HG03378 (cell line): ENCODE data around the gene ZPBP2.

ENCODE experiments used
- ATAC-seq: cut with Tn5 transposase; IDR thresholded peaks from one replicate; pipeline ENCODE4 v1.9.1; 2021; ENCODE audit warnings: mild to moderate bottlenecking, moderate library complexity; ENCODE audit not compliant: unreplicated experiment

The ZPBP2 gene

GRCh38 chr17:39904990-39905288 lies 36.9 kb downstream of the ZPBP2 start:
- ATAC-seq: no peak

DNA sequence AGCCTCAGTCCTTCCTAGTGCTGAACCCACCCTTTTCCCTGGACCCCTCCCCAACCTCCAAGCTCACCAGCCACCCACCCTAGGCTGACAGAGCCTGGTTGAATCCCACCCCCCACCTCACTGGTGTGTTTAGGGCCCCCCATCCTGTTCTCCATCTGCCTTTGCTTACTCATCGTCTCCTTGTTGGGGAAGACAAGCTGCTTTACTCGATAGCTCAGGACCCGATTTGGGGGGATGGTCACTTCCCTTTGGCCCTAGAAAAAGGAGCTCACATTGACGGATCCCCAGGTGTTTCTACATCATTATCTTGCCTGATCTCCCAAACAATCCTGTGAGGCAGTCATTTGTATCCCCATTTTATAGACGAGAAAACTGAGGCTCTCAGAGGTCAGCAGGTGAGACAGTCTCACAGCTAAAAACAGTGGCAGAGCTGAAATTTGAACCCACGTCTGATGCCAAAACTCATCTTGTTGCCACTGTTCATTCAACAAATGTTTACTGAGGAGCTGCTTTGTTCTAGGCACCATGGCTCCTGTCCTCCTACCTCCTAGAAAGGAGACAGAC lies 40.9 kb downstream of the ZPBP2 start:
- ATAC-seq: no peak

- ATAC-seq: no peak
Measured at GRCh38 chr17:39913989-39914388, 46.0 kb downstream of the ZPBP2 start.

- ATAC-seq: no peak
Measured at GRCh38 chr17:39915559-39915958, 47.6 kb downstream of the ZPBP2 start.

- no peak for ATAC-seq
Measured at GRCh38 chr17:39916918-39917317, 48.9 kb downstream of the ZPBP2 start.

DNA sequence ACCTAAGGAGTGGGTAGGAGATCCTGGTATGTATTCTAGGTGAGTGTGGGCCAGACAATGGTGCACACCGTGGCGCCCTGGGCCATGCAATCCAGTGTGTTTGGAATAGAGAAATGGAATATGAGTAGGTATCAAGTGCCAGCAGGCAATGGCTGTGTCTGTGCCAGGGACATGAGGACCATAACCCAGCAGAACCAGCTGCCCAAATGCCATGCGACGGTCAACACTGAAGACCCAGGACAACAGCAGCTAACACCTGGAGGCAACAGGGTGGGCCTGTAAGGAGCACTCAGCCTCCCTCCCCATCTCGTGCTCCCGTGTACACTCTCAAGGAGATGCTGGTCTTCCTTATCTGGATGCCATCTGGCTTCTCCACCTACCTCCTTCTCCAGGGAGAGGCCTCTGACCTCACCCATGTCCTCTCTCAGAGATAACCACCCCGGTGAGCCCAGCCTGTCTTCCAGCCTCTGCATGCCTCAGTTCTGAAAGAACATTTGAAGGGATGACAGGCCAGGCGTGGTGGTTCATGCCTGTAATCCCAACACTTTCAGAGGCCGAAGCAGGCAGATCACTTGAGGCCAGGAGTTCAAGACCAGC lies 51.2 kb downstream of the ZPBP2 start:
- no peak for ATAC-seq

- no peak for ATAC-seq
Measured at GRCh38 chr17:39920218-39921210, 52.5 kb downstream of the ZPBP2 start.

DNA sequence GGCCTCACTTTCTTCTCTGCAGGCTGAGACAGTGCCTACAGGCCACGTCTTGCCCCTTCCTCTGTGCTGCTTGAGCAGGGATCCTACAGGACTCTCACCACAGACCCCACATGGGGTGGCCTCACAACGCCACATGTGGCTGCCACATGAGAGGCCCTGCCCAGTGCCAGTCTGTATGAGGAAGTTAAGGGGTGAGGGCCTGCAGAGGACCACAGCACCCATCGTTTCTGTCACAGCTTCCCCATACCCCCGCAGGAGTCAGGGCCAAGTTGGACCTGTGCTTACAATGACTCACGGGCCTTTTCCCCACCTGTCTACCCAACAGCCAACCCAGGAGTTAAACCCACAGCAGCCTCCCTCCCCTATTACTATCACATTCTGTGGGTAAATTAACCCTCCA lies 53.3 kb downstream of the ZPBP2 start:
- no peak for ATAC-seq

GRCh38 chr17:39922006-39922405 lies 54.0 kb downstream of the ZPBP2 start:
- ATAC-seq: no peak

GRCh38 chr17:39923230-39923629 lies 55.2 kb downstream of the ZPBP2 start:
- ATAC-seq: no peak

DNA sequence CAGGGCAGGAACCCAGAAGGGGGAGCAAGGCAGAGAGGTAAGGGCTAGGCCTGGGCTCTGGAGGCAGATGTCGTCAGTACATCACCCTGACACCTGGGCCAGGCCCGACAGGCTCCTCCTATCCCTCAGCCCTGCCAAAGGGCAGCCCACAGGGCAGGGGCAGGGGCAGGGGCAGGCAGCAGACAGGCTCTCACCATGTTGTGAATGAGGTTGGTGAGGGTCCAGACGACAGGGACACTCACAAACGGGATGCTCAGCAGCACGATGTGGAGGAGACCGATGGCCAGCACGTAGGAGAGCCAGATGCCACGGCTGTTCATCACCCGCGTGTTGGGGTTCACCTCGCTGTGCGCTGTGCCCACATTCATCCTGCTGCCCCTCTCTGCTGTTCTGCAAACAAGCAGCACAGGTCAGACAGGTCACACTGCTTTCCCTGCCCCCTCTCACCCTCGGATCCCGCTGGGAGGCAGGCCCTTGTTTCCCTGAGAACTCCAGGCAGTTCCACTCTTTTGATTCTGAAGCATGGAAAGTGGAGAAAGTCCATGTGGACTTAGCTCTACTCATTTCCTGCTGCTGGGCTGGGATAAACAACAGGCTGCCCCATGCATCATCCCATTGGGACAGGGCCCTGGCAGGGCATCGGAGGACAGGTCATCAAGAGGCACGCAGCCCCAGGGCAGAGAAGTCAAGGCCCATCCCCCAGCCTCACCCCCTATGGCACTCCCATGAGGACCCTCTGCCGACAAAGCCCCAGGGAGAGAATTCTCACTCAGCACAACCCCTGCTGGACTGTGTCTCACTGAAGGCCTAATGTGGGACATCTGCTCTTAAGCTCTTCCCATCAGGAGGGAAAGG lies 56.1 kb downstream of the ZPBP2 start:
- ATAC-seq: no peak

DNA sequence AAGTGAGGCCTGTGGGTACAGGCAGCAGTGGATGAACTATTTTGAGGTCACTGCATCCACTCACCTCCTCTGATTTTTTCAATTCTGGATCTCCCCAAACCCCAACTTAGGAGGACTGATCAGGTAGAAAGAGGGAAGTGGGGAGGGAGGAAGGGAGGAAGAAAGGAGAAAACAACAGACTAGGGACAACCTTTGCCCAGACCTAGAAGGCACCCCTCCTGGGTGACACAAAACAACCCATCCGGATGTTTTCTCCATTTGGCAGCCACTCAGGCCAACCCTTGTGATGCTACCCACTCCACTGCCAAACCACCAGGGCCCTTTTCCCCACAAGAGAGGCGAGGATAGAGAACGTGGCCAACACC lies 56.7 kb downstream of the ZPBP2 start:
- ATAC-seq: no peak

DNA sequence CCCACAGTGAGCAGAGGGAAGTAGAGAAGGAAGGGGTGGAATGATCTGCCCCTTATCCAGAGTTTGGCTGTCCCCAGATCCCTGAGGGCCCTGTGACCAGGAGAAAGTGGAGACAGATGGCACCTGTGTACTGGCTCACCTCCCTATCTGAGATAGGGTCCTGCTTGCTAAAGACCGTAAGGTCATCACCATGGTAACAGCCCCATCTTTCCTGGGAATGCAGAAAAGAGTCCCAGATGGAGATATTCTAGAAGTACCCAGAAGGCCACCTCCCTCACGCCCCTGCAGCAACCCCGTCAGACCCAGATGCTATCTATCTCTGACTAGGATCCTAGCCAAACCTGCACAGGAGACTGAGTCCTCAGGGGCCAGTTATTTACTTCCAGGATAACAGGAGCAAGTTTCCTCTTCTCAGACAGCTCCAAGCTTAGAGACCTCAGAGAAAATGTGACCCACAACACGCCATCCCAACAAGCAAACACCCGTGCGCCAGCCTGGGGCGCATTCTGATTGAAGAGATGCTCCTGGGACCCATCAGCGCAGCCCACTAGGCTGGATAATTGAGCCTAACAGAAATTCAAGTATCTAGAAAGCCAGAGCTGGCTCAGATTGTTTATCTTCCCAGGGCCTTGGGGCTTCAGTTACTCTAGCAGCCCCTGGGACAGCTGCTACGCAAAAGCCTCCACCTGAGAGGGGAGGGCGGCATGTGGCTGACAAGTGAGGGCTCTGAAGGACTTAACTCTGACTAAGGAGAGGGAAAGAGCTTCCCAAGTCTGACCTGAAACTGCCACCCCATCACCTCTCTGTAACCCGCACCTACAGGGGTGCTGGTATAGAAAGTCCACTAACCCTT lies 57.5 kb downstream of the ZPBP2 start:
- no peak for ATAC-seq

DNA sequence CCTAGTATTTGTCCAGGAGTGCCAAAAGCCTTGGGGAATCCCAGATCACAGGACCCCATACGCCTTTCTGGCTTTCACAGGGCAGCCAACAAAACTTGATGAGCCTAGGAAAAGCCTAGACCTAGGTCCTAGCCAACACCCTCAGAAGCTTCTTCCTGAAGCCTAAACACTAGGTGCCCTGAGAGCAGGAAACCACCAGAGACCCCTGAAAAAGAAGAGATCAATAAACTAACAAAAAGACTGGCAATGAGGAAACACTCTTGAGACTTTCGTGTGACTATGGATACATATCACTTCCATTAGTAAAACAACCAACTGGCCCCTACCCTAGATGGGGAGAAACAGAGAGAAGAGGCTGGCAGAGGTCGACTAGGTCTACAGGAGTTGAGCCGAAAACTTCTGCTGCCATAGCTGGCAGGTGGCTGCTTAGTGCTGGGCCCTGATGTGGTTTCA lies 58.2 kb downstream of the ZPBP2 start:
- ATAC-seq: no peak

DNA sequence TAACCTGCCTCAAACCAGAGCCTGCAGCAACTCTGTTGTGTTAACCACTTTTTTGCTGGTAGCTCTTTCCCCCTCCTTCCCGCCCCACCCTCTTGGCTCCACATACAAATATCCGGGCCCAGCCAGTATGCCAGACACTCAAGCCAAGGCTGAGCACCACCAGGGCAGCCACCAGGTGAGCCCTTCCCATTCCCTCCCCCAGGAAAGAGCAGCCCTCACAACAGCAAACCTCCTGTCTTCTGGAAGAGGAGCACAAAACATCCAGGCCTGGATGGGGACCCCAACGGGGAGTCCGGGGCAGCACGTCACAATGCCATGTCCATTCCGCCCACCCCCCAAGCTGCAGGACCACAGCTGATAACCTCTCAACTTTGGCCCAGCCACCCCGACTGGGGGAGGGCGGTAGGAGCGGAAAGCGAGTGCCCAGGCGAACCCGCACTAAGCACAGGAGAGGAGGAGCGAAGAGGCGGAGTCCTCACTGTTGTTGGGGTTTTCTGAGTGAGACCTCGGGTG lies 58.6 kb downstream of the ZPBP2 start:
- no peak for ATAC-seq
